Progenitor cell of endocrine pancreas (in vitro differentiated cells): ENCODE measurements around the gene MRPL55. TPM values are rescaled to one million over a fixed set of nuclear protein-coding genes. Genes with fewer than 3 reads are reported as not detected.

Experiments
- DNase-seq: peaks from one replicate; pipeline ENCODE4 v3.0.0; 2021; ENCODE audit warnings: low spot score; ENCODE audit not compliant: unreplicated experiment
- H3K27ac Mint-ChIP-seq: 2 replicates; pipeline ENCODE4 v1.8.0; 2021; ENCODE audit warnings: mild to moderate bottlenecking, moderate library complexity, mixed read lengths
- H3K27me3 Mint-ChIP-seq: 2 replicates; pipeline ENCODE4 v1.8.0; 2021; ENCODE audit warnings: mixed read lengths
- H3K36me3 Mint-ChIP-seq: 2 replicates; pipeline ENCODE4 v1.8.0; 2022; ENCODE audit warnings: mixed read lengths; ENCODE audit not compliant: insufficient read depth
- H3K4me1 Mint-ChIP-seq: 2 replicates; pipeline ENCODE4 v1.8.0; 2021; ENCODE audit warnings: low read depth, mixed read lengths
- H3K4me3 Mint-ChIP-seq: 2 replicates; pipeline ENCODE4 v1.8.0; 2021; ENCODE audit warnings: low read depth, mild to moderate bottlenecking, moderate library complexity, mixed read lengths
- H3K9me3 Mint-ChIP-seq: 2 replicates; pipeline ENCODE4 v1.8.0; 2021; ENCODE audit warnings: low read depth, mixed read lengths
- CTCF ChIP-seq: fragments of 200-600 bp; sonication (generic); IDR thresholded peaks from one replicate; pipeline ENCODE4 v1.5.0; 2021; ENCODE audit warnings: antibody characterized with exemption, mild to moderate bottlenecking; ENCODE audit not compliant: unreplicated experiment
- total RNA-seq: library from RNA; stranded (reverse); gene quantifications from 2 replicates; pipeline ENCODE4 v1.2.1, GENCODE V29; 2021

Gene MRPL55
- total RNA-seq, 1 donor from 2014 or later = 50.3 TPM

- H3K27me3 Mint-ChIP-seq = no peaks in the 10 kb centered on the region
- no peaks in the 10 kb centered on the region for H3K9me3 Mint-ChIP-seq
- DNase-seq = no peak
- TF ChIP-seq CTCF = no peak
- H3K4me3 Mint-ChIP-seq = peak overlapping the region; percentile 93
- peaks cover 12% of the 10 kb centered on the region for H3K4me1 Mint-ChIP-seq
- no peak overlapping the region for H3K27ac Mint-ChIP-seq
- peaks cover 3% of the 10 kb centered on the region for H3K36me3 Mint-ChIP-seq
These were observed 1.5 kb downstream of the MRPL55 start for GRCh38 chr1:228107636-228108035.

GRCh38 chr1:228106800-228107054, 2.4 kb downstream of the MRPL55 start:
- H3K36me3 Mint-ChIP-seq = peaks cover 3% of the 10 kb centered on the region
- H3K27ac Mint-ChIP-seq = no peak overlapping the region
- no peak overlapping the region for H3K4me3 Mint-ChIP-seq
- H3K27me3 Mint-ChIP-seq = no peaks in the 10 kb centered on the region
- no peak for DNase-seq
- H3K4me1 Mint-ChIP-seq = peaks cover 12% of the 10 kb centered on the region
- no peaks in the 10 kb centered on the region for H3K9me3 Mint-ChIP-seq
- TF ChIP-seq CTCF = no peak

GRCh38 chr1:228105996-228106799, 2.9 kb downstream of the MRPL55 start:
- Mint-ChIP-seq H3K4me3 (peak overlapping the region; percentile 24), H3K9me3 (no peaks in the 10 kb centered on the region), H3K27me3 (no peaks in the 10 kb centered on the region)

GRCh38 chr1:228105270-228105995, 3.7 kb downstream of the MRPL55 start:
- H3K4me1 Mint-ChIP-seq = peaks cover 16% of the 10 kb centered on the region
- no peaks in the 10 kb centered on the region for H3K9me3 Mint-ChIP-seq
- no peaks in the 10 kb centered on the region for H3K27me3 Mint-ChIP-seq
- H3K36me3 Mint-ChIP-seq = peaks cover 4% of the 10 kb centered on the region
- peak overlapping the region; percentile 33 for H3K27ac Mint-ChIP-seq
- TF ChIP-seq CTCF = no peak
- no peak for DNase-seq
- H3K4me3 Mint-ChIP-seq = no peak overlapping the region

More at GRCh38 chr1:228105996-228106799, 2.9 kb downstream of the MRPL55 start:
- no peak overlapping the region for H3K27ac Mint-ChIP-seq
- no peak for DNase-seq
- H3K4me1 Mint-ChIP-seq = peaks cover 16% of the 10 kb centered on the region
- peaks cover 4% of the 10 kb centered on the region for H3K36me3 Mint-ChIP-seq
- TF ChIP-seq CTCF = no peak

- peaks cover 14% of the 10 kb centered on the region for H3K4me1 Mint-ChIP-seq
- H3K9me3 Mint-ChIP-seq = no peaks in the 10 kb centered on the region
- no peaks in the 10 kb centered on the region for H3K27me3 Mint-ChIP-seq
- H3K4me3 Mint-ChIP-seq = peak overlapping the region; percentile 91
- peak overlapping the region; percentile 33 for H3K27ac Mint-ChIP-seq
- peaks cover 4% of the 10 kb centered on the region for H3K36me3 Mint-ChIP-seq
- no peak for DNase-seq
- no peak for TF ChIP-seq CTCF
These were observed 4.4 kb downstream of the MRPL55 start for GRCh38 chr1:228104526-228105269.
